ENCODE measurements around the gene BTBD16. TPM values are rescaled to one million over a fixed set of nuclear protein-coding genes. Genes with fewer than 3 reads are reported as not detected.
A peak's percentile ranks its signal among the peaks of the same experiment; 100 is the strongest.

The BTBD16 gene
- total RNA-seq, 1 experiment from 2014 or later: not detected

DNA sequence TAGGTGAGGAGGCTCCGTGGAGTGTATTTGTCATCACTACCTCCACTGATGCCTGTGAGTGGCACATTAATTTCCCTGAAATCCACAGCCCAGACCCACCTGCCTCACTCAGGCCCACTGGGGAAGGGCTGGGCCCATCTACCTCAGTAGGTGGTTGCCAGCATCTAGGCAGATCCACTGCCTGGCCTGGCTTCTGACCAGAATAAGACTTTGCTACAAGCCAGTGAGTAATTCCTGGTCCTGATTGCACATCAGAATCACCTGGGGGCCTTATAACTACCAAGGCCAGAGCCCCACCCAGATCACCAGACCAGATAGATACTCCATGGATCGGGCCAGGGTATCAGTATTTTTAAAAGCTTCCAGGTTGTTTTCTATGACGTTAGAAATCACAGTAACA is 65.9 kb downstream of the BTBD16 start:
- ATAC-seq: no peak
- TF ChIP-seq, protein P1, sequence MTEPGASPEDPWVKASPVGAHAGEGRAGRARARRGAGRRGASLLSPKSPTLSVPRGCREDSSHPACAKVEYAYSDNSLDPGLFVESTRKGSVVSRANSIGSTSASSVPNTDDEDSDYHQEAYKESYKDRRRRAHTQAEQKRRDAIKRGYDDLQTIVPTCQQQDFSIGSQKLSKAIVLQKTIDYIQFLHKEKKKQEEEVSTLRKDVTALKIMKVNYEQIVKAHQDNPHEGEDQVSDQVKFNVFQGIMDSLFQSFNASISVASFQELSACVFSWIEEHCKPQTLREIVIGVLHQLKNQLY (CRISPR knock-in tag; IDR thresholded peaks at IDR 0.05): no peak
- POLR2A ChIA-PET: no interaction called here
- Mint-ChIP-seq H3K9me3 (peaks cover 7% of the 10 kb centered on the region; the same call in 1 of the 2 replicates), H3K27ac (no peak overlapping the region), H3K27me3 (ENCODE audit: low read depth) (no peaks in the 10 kb centered on the region; the same call in none of the 2 replicates), H3K36me3 (no peaks in the 10 kb centered on the region), H3K4me3 (no peak overlapping the region), H3K4me1 (peaks cover 23% of the 10 kb centered on the region)
- CTCF ChIA-PET: no interaction called here
- DNase-seq (ENCODE audit: low spot score): no peak

DNA sequence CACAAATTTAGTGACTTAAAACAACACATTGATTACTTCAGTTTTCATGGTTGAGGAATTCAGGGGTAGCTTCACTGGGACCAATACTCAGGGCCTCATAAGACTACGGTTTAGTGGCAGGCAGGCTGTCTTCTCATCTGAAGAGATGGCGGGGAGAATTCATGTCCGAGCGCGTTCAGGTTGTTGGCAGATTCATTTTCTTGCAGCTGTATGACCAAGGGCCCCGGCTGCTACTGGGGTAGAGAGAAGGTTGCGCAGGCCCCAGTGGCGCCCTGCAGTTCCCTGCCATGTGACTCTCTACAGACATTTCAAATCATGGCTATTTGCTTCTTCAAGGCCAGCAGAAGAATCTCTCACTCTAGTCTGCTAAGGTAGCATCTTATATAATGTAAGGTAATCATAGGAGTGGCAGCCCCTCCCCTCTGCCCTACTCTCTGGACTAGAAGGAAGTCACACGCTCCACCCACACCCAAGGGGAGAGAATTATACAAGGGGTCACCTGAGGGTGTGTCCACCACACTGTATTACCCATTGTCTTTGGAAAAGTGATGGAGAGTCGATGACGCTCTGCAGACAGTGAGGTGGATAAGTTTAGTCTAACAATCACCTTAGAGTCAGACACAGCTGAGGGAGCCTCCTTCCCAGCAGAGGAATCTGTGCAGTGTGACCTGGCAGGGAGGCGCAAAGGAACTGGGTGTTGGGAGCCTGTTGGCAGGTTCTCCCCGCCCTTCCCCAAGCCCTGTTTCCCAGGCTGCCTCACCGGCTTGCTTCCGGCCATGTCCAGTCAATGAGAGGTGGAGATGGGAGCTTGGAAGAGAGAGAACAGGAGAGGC is 67.7 kb downstream of the BTBD16 start:
- H3K4me1 Mint-ChIP-seq: peaks cover 42% of the 10 kb centered on the region
- no peak overlapping the region for H3K27ac Mint-ChIP-seq
- DNase-seq (ENCODE audit: low spot score) (no peak), ATAC-seq (no peak)
- TF ChIP-seq, protein P2, sequence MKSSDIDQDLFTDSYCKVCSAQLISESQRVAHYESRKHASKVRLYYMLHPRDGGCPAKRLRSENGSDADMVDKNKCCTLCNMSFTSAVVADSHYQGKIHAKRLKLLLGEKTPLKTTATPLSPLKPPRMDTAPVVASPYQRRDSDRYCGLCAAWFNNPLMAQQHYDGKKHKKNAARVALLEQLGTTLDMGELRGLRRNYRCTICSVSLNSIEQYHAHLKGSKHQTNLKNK (CRISPR knock-in tag; IDR thresholded peaks at IDR 0.05): no peak
- no peak for TF ChIP-seq EMX1 (CRISPR knock-in tag; IDR thresholded peaks at IDR 0.05)
- POLR2A ChIA-PET: no interaction called here
- H3K4me3 Mint-ChIP-seq: no peak overlapping the region
- H3K9me3 Mint-ChIP-seq: 0 out of 2 replicates have a peak, but pooled peaks cover 2% of the 10 kb centered on the region
- CTCF ChIA-PET: interaction anchor here (0.7 to 1.1 kb wide), 2 partner anchors 40 to 414 kb away, joined by 3 to 5 read pairs; no protein-coding TSS in a partner anchor
- H3K36me3 Mint-ChIP-seq: no peaks in the 10 kb centered on the region
- no peaks in the 10 kb centered on the region; the same call in 1 of the 2 replicates for H3K27me3 Mint-ChIP-seq (ENCODE audit: low read depth)

DNA sequence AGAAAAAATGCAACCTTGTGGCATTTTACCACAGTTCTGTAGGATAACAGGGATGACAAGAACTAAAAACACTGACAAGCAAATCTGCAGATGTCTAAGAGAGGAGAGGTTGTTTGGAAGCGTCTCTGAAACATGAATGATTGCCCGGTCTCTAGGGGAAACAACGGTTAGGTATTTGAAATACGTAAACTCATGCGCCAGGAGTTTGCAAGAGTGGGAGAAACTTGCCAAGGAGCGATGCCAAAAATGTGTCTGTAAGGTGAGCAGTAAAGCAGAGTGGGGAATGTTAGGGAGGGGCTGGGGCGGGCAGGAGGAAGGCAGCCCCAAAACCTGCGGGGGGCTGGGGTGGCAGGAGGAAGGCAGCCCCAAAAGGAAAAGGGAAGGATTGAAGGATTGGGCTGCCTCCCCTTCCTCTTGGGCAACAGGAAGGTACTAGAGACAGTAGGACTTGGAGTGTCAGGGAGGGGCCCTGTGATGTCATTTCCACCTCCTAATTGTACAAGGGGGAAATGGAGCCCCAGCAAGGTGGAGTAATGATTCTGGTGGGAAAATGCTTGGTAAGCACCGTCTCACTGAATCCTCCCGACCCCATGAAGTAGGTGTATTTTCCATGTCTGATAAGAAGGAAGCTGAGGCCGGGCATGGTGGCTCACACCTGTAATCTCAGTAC is 70.2 kb downstream of the BTBD16 start:
- TF ChIP-seq ZNF423 (CRISPR knock-in tag; IDR thresholded peaks at IDR 0.05) (no peak), JUN (CRISPR knock-in tag; IDR thresholded peaks at IDR 0.05) (no peak), SMAD4 (CRISPR knock-in tag; IDR thresholded peaks at IDR 0.05) (no peak), ESRRA (CRISPR knock-in tag; IDR thresholded peaks at IDR 0.05; ENCODE audit: borderline replicate concordance) (no peak), ZBTB21 (CRISPR knock-in tag; IDR thresholded peaks at IDR 0.05; ENCODE audit: borderline replicate concordance) (no peak), TP53 (CRISPR knock-in tag; IDR thresholded peaks at IDR 0.05) (no peak), ZNF317 (CRISPR knock-in tag; IDR thresholded peaks at IDR 0.05; ENCODE audit: borderline replicate concordance, low read depth) (no peak)
- TF ChIP-seq, protein P3, sequence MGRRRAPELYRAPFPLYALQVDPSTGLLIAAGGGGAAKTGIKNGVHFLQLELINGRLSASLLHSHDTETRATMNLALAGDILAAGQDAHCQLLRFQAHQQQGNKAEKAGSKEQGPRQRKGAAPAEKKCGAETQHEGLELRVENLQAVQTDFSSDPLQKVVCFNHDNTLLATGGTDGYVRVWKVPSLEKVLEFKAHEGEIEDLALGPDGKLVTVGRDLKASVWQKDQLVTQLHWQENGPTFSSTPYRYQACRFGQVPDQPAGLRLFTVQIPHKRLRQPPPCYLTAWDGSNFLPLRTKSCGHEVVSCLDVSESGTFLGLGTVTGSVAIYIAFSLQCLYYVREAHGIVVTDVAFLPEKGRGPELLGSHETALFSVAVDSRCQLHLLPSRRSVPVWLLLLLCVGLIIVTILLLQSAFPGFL (CRISPR knock-in tag; IDR thresholded peaks at IDR 0.05; ENCODE audit: borderline replicate concordance): no peak
- TF ChIP-seq, protein P4, sequence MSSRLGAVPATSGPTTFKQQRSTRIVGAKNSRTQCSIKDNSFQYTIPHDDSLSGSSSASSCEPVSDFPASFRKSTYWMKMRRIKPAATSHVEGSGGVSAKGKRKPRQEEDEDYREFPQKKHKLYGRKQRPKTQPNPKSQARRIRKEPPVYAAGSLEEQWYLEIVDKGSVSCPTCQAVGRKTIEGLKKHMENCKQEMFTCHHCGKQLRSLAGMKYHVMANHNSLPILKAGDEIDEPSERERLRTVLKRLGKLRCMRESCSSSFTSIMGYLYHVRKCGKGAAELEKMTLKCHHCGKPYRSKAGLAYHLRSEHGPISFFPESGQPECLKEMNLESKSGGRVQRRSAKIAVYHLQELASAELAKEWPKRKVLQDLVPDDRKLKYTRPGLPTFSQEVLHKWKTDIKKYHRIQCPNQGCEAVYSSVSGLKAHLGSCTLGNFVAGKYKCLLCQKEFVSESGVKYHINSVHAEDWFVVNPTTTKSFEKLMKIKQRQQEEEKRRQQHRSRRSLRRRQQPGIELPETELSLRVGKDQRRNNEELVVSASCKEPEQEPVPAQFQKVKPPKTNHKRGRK (CRISPR knock-in tag; IDR thresholded peaks at IDR 0.05; ENCODE audit: borderline replicate concordance): no peak
- TF ChIP-seq, protein P5, sequence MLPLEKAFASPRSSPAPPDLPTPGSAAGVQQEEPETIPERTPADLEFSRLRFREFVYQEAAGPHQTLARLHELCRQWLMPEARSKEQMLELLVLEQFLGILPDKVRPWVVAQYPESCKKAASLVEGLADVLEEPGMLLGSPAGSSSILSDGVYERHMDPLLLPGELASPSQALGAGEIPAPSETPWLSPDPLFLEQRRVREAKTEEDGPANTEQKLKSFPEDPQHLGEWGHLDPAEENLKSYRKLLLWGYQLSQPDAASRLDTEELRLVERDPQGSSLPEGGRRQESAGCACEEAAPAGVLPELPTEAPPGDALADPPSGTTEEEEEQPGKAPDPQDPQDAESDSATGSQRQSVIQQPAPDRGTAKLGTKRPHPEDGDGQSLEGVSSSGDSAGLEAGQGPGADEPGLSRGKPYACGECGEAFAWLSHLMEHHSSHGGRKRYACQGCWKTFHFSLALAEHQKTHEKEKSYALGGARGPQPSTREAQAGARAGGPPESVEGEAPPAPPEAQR (CRISPR knock-in tag; IDR thresholded peaks at IDR 0.05): no peak
- TF ChIP-seq, protein P6, sequence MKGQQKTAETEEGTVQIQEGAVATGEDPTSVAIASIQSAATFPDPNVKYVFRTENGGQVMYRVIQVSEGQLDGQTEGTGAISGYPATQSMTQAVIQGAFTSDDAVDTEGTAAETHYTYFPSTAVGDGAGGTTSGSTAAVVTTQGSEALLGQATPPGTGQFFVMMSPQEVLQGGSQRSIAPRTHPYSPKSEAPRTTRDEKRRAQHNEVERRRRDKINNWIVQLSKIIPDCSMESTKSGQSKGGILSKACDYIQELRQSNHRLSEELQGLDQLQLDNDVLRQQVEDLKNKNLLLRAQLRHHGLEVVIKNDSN (CRISPR knock-in tag; IDR thresholded peaks at IDR 0.05): no peak
- peaks cover 49% of the 10 kb centered on the region for H3K4me1 Mint-ChIP-seq
- DNase-seq (ENCODE audit: low spot score) (no peak), ATAC-seq (no peak)
- peak overlapping the region; percentile 59; the same call in 1 of the 2 replicates for H3K27ac Mint-ChIP-seq
- CTCF ChIA-PET: interaction anchor here (1.7 kb wide), 1 partner anchor 12 kb away, joined by 4 read pairs; no protein-coding TSS in a partner anchor
- POLR2A ChIA-PET: no interaction called here
- H3K36me3 Mint-ChIP-seq: peaks cover 16% of the 10 kb centered on the region
- H3K9me3 Mint-ChIP-seq: peaks cover 15% of the 10 kb centered on the region
- H3K27me3 Mint-ChIP-seq (ENCODE audit: low read depth): peaks cover 9% of the 10 kb centered on the region
- no peak overlapping the region for H3K4me3 Mint-ChIP-seq
